Hepatocyte (in vitro differentiated cells): ENCODE data around the gene SMS.

Source experiments
- EZH2 ChIP-seq: fragments of 200-600 bp; sonication (generic); IDR thresholded peaks from 2 replicates; pipeline ENCODE4 v1.6.1; 2016; ENCODE audit warnings: antibody characterized with exemption, mild to moderate bottlenecking, borderline replicate concordance
- EZH2phosphoT487 ChIP-seq: fragments of 200-600 bp; sonication (generic); IDR thresholded peaks from one replicate; pipeline ENCODE4 v1.6.1; 2018; ENCODE audit warnings: antibody characterized with exemption, mild to moderate bottlenecking, low read depth, moderate library complexity; ENCODE audit not compliant: unreplicated experiment, severe bottlenecking
- TF ChIP-seq, protein P1 (sequence below): fragments of 200-600 bp; sonication (generic); IDR thresholded peaks from 2 replicates; pipeline ENCODE4 v1.5.1; 2016; ENCODE audit warnings: antibody characterized with exemption, mild to moderate bottlenecking; ENCODE audit not compliant: poor library complexity

GRCh38 chrX:21989384-21989783 is 48.9 kb downstream of the SMS start:
- TF ChIP-seq, protein P1, sequence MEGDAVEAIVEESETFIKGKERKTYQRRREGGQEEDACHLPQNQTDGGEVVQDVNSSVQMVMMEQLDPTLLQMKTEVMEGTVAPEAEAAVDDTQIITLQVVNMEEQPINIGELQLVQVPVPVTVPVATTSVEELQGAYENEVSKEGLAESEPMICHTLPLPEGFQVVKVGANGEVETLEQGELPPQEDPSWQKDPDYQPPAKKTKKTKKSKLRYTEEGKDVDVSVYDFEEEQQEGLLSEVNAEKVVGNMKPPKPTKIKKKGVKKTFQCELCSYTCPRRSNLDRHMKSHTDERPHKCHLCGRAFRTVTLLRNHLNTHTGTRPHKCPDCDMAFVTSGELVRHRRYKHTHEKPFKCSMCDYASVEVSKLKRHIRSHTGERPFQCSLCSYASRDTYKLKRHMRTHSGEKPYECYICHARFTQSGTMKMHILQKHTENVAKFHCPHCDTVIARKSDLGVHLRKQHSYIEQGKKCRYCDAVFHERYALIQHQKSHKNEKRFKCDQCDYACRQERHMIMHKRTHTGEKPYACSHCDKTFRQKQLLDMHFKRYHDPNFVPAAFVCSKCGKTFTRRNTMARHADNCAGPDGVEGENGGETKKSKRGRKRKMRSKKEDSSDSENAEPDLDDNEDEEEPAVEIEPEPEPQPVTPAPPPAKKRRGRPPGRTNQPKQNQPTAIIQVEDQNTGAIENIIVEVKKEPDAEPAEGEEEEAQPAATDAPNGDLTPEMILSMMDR, result no peak
- TF ChIP-seq EZH2phosphoT487 (no peak), EZH2 (no peak)
